Nephron progenitor cell (in vitro differentiated cells): ENCODE data around the gene NBEAL2.

Source experiments
- DNase-seq: peaks from one replicate; pipeline ENCODE4 v3.0.0; 2021
- H3K27ac Mint-ChIP-seq: 2 replicates; pipeline ENCODE4 v1.8.0; 2021; ENCODE audit warnings: mild to moderate bottlenecking, moderate library complexity, mixed read lengths
- H3K27me3 Mint-ChIP-seq: 2 replicates; pipeline ENCODE4 v1.8.0; 2021; ENCODE audit warnings: mild to moderate bottlenecking, low read depth, mixed read lengths; ENCODE audit not compliant: poor library complexity
- H3K36me3 Mint-ChIP-seq: 2 replicates; pipeline ENCODE4 v1.8.0; 2021; ENCODE audit warnings: low read depth, mixed read lengths
- H3K4me1 Mint-ChIP-seq: 2 replicates; pipeline ENCODE4 v1.8.0; 2021; ENCODE audit warnings: mixed read lengths
- H3K4me3 Mint-ChIP-seq: 2 replicates; pipeline ENCODE4 v1.8.0; 2021; ENCODE audit warnings: mild to moderate bottlenecking, moderate library complexity, mixed read lengths
- H3K9me3 Mint-ChIP-seq: 2 replicates; pipeline ENCODE4 v1.8.0; 2021; ENCODE audit warnings: mild to moderate bottlenecking, moderate library complexity, mixed read lengths
- TF ChIP-seq, protein P1 (sequence below): fragments of 200-600 bp; sonication (generic); IDR thresholded peaks from 2 replicates; pipeline ENCODE4 v1.5.0; 2021; ENCODE audit warnings: antibody characterized with exemption

NBEAL2 gene

GRCh38 chr3:47007482-47008233, 28.2 kb downstream of the NBEAL2 start:
- Mint-ChIP-seq H3K36me3 (no peaks in the 10 kb centered on the region), H3K4me3 (no peak overlapping the region), H3K27ac (no peak overlapping the region), H3K27me3 (peaks cover 6% of the 10 kb centered on the region), H3K4me1 (peaks cover 6% of the 10 kb centered on the region), H3K9me3 (no peaks in the 10 kb centered on the region)
- TF ChIP-seq, protein P1, sequence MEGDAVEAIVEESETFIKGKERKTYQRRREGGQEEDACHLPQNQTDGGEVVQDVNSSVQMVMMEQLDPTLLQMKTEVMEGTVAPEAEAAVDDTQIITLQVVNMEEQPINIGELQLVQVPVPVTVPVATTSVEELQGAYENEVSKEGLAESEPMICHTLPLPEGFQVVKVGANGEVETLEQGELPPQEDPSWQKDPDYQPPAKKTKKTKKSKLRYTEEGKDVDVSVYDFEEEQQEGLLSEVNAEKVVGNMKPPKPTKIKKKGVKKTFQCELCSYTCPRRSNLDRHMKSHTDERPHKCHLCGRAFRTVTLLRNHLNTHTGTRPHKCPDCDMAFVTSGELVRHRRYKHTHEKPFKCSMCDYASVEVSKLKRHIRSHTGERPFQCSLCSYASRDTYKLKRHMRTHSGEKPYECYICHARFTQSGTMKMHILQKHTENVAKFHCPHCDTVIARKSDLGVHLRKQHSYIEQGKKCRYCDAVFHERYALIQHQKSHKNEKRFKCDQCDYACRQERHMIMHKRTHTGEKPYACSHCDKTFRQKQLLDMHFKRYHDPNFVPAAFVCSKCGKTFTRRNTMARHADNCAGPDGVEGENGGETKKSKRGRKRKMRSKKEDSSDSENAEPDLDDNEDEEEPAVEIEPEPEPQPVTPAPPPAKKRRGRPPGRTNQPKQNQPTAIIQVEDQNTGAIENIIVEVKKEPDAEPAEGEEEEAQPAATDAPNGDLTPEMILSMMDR: no peak
- DNase-seq: no peak

DNA sequence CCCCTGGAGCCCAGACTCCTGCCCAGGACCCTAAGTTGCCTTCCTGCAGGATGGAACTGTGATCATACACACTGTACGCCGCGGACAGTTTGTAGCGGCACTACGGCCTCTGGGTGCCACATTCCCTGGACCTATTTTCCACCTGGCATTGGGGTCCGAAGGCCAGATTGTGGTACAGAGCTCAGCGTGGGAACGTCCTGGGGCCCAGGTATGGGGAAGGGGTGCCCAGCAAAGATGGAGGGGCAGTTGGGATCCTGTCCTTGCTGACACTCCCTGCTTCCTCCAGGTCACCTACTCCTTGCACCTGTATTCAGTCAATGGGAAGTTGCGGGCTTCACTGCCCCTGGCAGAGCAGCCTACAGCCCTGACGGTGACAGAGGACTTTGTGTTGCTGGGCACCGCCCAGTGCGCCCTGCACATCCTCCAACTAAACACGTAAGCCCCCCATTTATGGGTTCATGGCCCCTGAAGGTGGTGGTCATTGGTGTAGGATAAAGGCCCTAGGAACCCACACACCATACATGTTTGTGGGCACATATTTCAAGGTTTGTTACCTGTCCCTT, 28.8 kb downstream of the NBEAL2 start:
- Mint-ChIP-seq H3K4me1 (peaks cover 6% of the 10 kb centered on the region), H3K4me3 (peak overlapping the region; percentile 64), H3K27ac (no peak overlapping the region), H3K9me3 (no peaks in the 10 kb centered on the region), H3K27me3 (peaks cover 6% of the 10 kb centered on the region), H3K36me3 (no peaks in the 10 kb centered on the region)
- DNase-seq: no peak
- TF ChIP-seq, protein P1: no peak

- Mint-ChIP-seq H3K27ac (no peak overlapping the region), H3K4me3 (peak overlapping the region; percentile 64), H3K4me1 (peaks cover 6% of the 10 kb centered on the region), H3K36me3 (peaks cover 2% of the 10 kb centered on the region), H3K9me3 (no peaks in the 10 kb centered on the region), H3K27me3 (peaks cover 6% of the 10 kb centered on the region)
- DNase-seq: no peak
- TF ChIP-seq, protein P1: no peak
Observed at GRCh38 chr3:47008851-47009224, 29.4 kb downstream of the NBEAL2 start.

DNA sequence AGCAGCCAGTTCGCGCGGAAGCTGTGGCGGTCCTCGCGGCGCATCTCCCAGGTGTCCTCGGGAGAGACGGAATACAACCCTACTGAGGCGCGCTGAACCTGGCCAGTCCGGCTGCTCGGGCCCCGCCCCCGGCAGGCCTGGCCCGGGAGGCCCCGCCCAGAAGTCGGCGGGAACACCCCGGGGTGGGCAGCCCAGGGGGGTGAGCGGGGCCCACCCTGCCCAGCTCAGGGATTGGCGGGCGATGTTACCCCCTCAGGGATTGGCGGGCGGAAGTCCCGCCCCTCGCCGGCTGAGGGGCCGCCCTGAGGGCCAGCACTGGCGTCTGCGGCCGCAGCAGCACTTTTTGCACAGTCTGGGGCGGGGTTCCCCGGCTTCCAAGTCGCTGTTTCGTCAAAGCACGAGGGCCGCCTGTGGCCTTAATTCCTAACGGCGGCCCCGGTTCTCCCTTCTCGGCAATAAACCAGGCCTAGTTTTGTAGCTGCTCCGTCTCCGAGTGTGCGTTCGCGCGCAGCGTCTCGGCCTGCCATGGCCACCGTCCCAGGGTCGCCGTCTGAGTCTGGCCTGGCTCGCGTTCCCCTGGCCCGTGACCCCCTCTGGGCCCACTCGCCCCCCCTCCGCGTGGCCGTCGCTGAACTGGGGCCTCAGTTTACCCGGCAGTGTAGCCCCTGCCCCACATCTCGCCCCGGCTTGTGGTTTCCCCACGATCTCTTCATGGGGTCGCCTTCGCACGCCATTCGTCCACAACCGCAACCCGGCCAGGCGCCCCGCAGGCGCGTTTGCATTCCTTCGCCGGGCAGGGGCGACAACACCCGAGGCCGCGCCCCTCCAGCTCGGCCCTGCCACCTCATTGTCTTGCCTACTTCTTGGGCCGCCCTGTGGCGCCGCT, 30.0 kb downstream of the NBEAL2 start:
- H3K4me3 Mint-ChIP-seq: peak overlapping the region; percentile 78
- peaks cover 8% of the 10 kb centered on the region for H3K36me3 Mint-ChIP-seq
- TF ChIP-seq, protein P1: no peak
- H3K27me3 Mint-ChIP-seq: peaks cover 5% of the 10 kb centered on the region
- peak; percentile 87 for DNase-seq
- peak overlapping the region; percentile 89 for H3K27ac Mint-ChIP-seq
- peaks cover 10% of the 10 kb centered on the region for H3K4me1 Mint-ChIP-seq
- no peaks in the 10 kb centered on the region for H3K9me3 Mint-ChIP-seq

DNA sequence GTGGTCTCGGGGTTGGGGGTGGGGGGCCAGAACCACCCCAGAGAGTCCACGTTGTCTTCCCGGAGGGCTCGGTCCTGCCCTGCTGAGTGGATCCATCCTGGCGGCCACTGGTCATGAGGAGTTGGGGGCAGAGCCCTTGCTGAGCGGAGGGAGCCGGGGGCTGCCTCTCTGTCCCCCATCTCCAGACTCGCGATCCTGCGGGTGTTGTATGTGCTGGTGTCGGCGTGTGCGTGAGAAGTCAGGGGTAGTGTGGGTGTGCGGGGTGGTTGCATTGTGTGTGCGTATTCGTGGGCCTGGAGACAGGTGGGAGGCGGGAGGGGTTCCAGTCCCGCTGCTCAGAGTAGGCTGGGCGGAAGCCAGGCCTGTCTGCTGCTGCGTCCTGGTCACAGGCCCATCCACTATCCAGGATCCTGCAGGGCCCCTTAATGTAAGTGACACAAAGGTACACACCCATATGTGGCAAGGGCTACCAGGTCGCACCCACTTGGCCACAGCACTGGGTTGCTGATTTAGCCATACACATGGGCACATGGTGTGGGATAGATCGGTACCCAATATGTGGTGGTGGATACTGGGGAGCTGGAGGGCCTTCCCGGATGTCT, 30.7 kb downstream of the NBEAL2 start:
- Mint-ChIP-seq H3K4me1 (peaks cover 11% of the 10 kb centered on the region), H3K36me3 (peaks cover 10% of the 10 kb centered on the region), H3K27ac (peak overlapping the region; percentile 89), H3K27me3 (peaks cover 3% of the 10 kb centered on the region), H3K9me3 (no peaks in the 10 kb centered on the region), H3K4me3 (peak overlapping the region; percentile 78)
- TF ChIP-seq, protein P1: no peak
- no peak for DNase-seq
